Measurements from ENCODE around the gene KLK1. TPM values are rescaled to one million over a fixed set of nuclear protein-coding genes. Genes with fewer than 3 reads are reported as not detected.

The KLK1 gene
- total RNA-seq, 4 donors from 2014 or later, result 1.0 to 1.4 (median 1.3) TPM; not detected in 1

GRCh38 chr19:50803633-50804419 is 19.8 kb downstream of the KLK1 start:
- TF ChIP-seq CTCF (IDR thresholded peaks at IDR 0.05), result no peak
- no peak for ATAC-seq (ENCODE audit: low FRiP score)
- DNase-seq (ENCODE audit: low spot score), result no peak

- ATAC-seq (ENCODE audit: low FRiP score) (no peak), DNase-seq (ENCODE audit: low spot score) (no peak)
- no peak for TF ChIP-seq CTCF (IDR thresholded peaks at IDR 0.05)
Measured at GRCh38 chr19:50801107-50801506, 22.5 kb downstream of the KLK1 start.

GRCh38 chr19:50799547-50799851 is 24.1 kb downstream of the KLK1 start:
- no peak for DNase-seq (ENCODE audit: low spot score)
- no peak for TF ChIP-seq CTCF (IDR thresholded peaks at IDR 0.05)
- ATAC-seq (ENCODE audit: low FRiP score), result no peak

- no peak for TF ChIP-seq CTCF (IDR thresholded peaks at IDR 0.05)
- no peak for DNase-seq (ENCODE audit: low spot score)
- ATAC-seq (ENCODE audit: low FRiP score), result no peak
Measured at GRCh38 chr19:50798659-50799546, 24.7 kb downstream of the KLK1 start.

- ATAC-seq (ENCODE audit: low FRiP score), result no peak
- DNase-seq (ENCODE audit: low spot score), result no peak
- TF ChIP-seq CTCF (IDR thresholded peaks at IDR 0.05), result no peak
Measured at GRCh38 chr19:50797781-50798658, 25.6 kb downstream of the KLK1 start.

GRCh38 chr19:50797429-50797780 is 26.2 kb downstream of the KLK1 start:
- DNase-seq (ENCODE audit: low spot score) (no peak), ATAC-seq (ENCODE audit: low FRiP score) (no peak)
- TF ChIP-seq CTCF (IDR thresholded peaks at IDR 0.05), result no peak

All from omental fat pad (tissue), 4 donors.